Central memory CD8-positive, alpha-beta T cell (primary cell): ENCODE data around the gene SSC5D.

ENCODE experiments used
- ATAC-seq: fragments of 150-1000 bp; cut with Tn5 transposase; replicated peaks from 2 replicates; pipeline ENCODE4 v1.10.0; 2022; ENCODE audit warnings: mild to moderate bottlenecking, moderate FRiP score, moderate number of reproducible peaks; ENCODE audit not compliant: poor library complexity, severe bottlenecking; ENCODE audit errors: extremely low read depth
- DNase-seq, 2 donors: peaks; one replicate each; pipeline ENCODE4 v3.0.0; 2021; ENCODE audit warnings: low spot score in 2 of 2
- H3K27ac Mint-ChIP-seq: one replicate; pipeline ENCODE4 v1.8.0; 2022; ENCODE audit warnings: low read depth, mild to moderate bottlenecking, moderate library complexity, mixed read lengths
- H3K27me3 Mint-ChIP-seq: one replicate; pipeline ENCODE4 v1.8.0; 2022; ENCODE audit warnings: mixed read lengths
- H3K36me3 Mint-ChIP-seq: one replicate; pipeline ENCODE4 v1.8.0; 2022; ENCODE audit warnings: mild to moderate bottlenecking, moderate library complexity, mixed read lengths; ENCODE audit not compliant: insufficient read depth
- H3K4me1 Mint-ChIP-seq: one replicate; pipeline ENCODE4 v1.8.0; 2022; ENCODE audit warnings: mixed read lengths
- H3K4me3 Mint-ChIP-seq: one replicate; pipeline ENCODE4 v1.8.0; 2022; ENCODE audit warnings: mild to moderate bottlenecking, moderate library complexity, mixed read lengths
- H3K9me3 Mint-ChIP-seq: one replicate; pipeline ENCODE4 v1.8.0; 2022; ENCODE audit warnings: mixed read lengths

SSC5D gene

GRCh38 chr19:55481794-55482155 is 6.5 kb upstream of the SSC5D start:
- Mint-ChIP-seq H3K4me3 (no peak overlapping the region), H3K36me3 (peaks cover 19% of the 10 kb centered on the region), H3K27me3 (no peaks in the 10 kb centered on the region), H3K4me1 (peaks cover 44% of the 10 kb centered on the region), H3K27ac (no peak overlapping the region), H3K9me3 (no peaks in the 10 kb centered on the region)
- DNase-seq, result no peak
- ATAC-seq, result no peak

- H3K4me3 Mint-ChIP-seq, result no peak overlapping the region
- ATAC-seq (no peak), DNase-seq (no peak)
- peaks cover 17% of the 10 kb centered on the region for H3K36me3 Mint-ChIP-seq
- H3K27me3 Mint-ChIP-seq, result no peaks in the 10 kb centered on the region
- H3K27ac Mint-ChIP-seq, result no peak overlapping the region
- H3K9me3 Mint-ChIP-seq, result no peaks in the 10 kb centered on the region
- H3K4me1 Mint-ChIP-seq, result peaks cover 38% of the 10 kb centered on the region
Measured at GRCh38 chr19:55482156-55482961, 5.9 kb upstream of the SSC5D start.

GRCh38 chr19:55482967-55483705 is 5.1 kb upstream of the SSC5D start:
- H3K36me3 Mint-ChIP-seq, result peaks cover 17% of the 10 kb centered on the region
- no peak for DNase-seq
- ATAC-seq, result no peak
- peaks cover 31% of the 10 kb centered on the region for H3K4me1 Mint-ChIP-seq
- H3K27me3 Mint-ChIP-seq, result no peaks in the 10 kb centered on the region
- H3K9me3 Mint-ChIP-seq, result no peaks in the 10 kb centered on the region
- no peak overlapping the region for H3K4me3 Mint-ChIP-seq
- no peak overlapping the region for H3K27ac Mint-ChIP-seq

GRCh38 chr19:55483706-55484592 is 4.3 kb upstream of the SSC5D start:
- no peak for DNase-seq
- Mint-ChIP-seq H3K4me3 (peak overlapping the region; percentile 66), H3K36me3 (peaks cover 14% of the 10 kb centered on the region), H3K27me3 (no peaks in the 10 kb centered on the region), H3K9me3 (no peaks in the 10 kb centered on the region), H3K4me1 (peaks cover 23% of the 10 kb centered on the region), H3K27ac (peak overlapping the region; percentile 76)
- no peak for ATAC-seq

- H3K36me3 Mint-ChIP-seq, result peaks cover 12% of the 10 kb centered on the region
- DNase-seq (peak; percentile 53 to 54), ATAC-seq (peak; percentile 59)
Measured at GRCh38 chr19:55484593-55485438, 3.4 kb upstream of the SSC5D start, which contains the start of gene NAT14. NAT14 (plus strand) TSS chr19:55485188; CDS start chr19:55485709, 521 bp downstream.

GRCh38 chr19:55485439-55486011 is 2.7 kb upstream of the SSC5D start:
- Mint-ChIP-seq H3K27me3 (no peaks in the 10 kb centered on the region), H3K27ac (peak overlapping the region; percentile 76), H3K4me3 (peak overlapping the region; percentile 66), H3K9me3 (no peaks in the 10 kb centered on the region), H3K4me1 (peaks cover 12% of the 10 kb centered on the region), H3K36me3 (peaks cover 14% of the 10 kb centered on the region)
- DNase-seq (no peak), ATAC-seq (peak; percentile 16)

More at GRCh38 chr19:55484593-55485438, 3.4 kb upstream of the SSC5D start, which contains the start of gene NAT14:
- H3K4me1 Mint-ChIP-seq, result peaks cover 15% of the 10 kb centered on the region
- no peaks in the 10 kb centered on the region for H3K9me3 Mint-ChIP-seq
- peak within 1 kb of the TSS; percentile 76 for H3K27ac Mint-ChIP-seq
- peak within 1 kb of the TSS; percentile 66 for H3K4me3 Mint-ChIP-seq
- H3K27me3 Mint-ChIP-seq, result no peaks in the 10 kb centered on the region

GRCh38 chr19:55486043-55486970 is 1.9 kb upstream of the SSC5D start:
- Mint-ChIP-seq H3K27ac (peak overlapping the region; percentile 76), H3K36me3 (peaks cover 14% of the 10 kb centered on the region), H3K4me3 (peak overlapping the region; percentile 66), H3K4me1 (peaks cover 12% of the 10 kb centered on the region), H3K27me3 (no peaks in the 10 kb centered on the region), H3K9me3 (no peaks in the 10 kb centered on the region)
- ATAC-seq, result no peak
- no peak for DNase-seq

GRCh38 chr19:55486971-55487923 is 989 bp upstream of the SSC5D start:
- Mint-ChIP-seq H3K4me3 (peak overlapping the region; percentile 31), H3K36me3 (peaks cover 14% of the 10 kb centered on the region), H3K9me3 (no peaks in the 10 kb centered on the region), H3K27ac (peak overlapping the region; percentile 64), H3K4me1 (peaks cover 12% of the 10 kb centered on the region), H3K27me3 (peaks cover 6% of the 10 kb centered on the region)
- ATAC-seq (no peak), DNase-seq (no peak)

GRCh38 chr19:55488986-55489710 is 912 bp downstream of the SSC5D start:
- Mint-ChIP-seq H3K9me3 (no peaks in the 10 kb centered on the region), H3K36me3 (peaks cover 12% of the 10 kb centered on the region), H3K27me3 (peaks cover 18% of the 10 kb centered on the region), H3K4me3 (no peak overlapping the region), H3K27ac (no peak overlapping the region), H3K4me1 (peaks cover 12% of the 10 kb centered on the region)
- ATAC-seq, result no peak
- DNase-seq, result no peak
